Measurements from ENCODE around the gene RALGPS1.

Gene RALGPS1

DNA sequence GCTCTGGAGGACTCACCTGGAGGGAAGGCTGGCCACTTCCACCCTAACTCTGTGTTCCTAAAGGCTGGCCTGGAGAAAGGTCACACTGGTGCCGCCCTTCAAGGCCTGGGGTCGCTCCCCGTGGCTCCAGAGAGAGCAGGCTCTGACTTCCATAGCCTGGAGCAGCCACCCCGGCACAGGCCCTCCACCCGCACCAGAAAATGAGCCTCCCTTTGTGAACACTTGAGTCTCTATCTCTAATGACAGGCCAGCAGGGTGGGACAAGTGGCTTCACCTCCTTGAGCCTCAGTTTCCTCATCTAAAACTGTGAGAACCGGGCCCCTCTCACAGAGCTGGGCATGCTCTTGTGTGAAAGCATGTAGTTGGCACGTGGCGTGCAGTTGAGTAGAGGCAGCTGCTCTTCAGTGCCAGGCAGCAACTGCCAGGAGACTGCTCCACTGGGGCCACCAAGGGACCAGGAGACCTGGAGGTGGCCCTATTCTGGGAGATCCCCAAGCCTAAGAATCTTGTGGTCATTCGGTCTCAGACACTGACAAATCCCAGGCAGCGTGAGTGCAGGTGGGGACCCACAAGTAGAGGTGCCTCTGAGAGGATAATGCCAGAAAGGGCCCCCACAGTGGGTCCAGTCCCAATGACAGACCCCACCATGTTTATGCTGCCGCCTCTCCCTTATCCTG lies 293.3 kb downstream of the RALGPS1 start:
- DNase-seq (ENCODE audit: low read depth): no peak

DNA sequence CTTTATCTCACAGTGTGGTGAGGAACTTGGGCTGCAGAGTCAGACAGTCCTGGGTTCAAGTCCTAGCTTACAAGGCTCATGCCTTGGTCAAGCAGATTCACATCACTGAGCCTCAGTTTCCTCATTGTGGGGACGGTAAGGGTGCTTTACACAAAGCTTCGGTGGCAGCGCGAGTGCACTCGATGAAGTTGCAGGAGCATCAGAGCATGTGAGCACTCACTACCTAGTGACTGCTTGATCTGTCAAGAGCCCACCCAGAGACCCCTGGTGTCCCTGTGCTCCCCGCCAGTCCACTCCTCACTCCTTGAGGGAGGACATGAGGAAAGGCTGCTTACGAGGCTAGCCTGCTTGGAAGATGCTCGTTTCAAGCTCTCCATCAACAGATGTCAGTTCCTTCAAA lies 293.8 kb downstream of the RALGPS1 start:
- DNase-seq (ENCODE audit: low read depth): no peak

- DNase-seq (ENCODE audit: low read depth): no peak
Observed at GRCh38 chr9:127209220-127209619, 294.6 kb downstream of the RALGPS1 start.

- DNase-seq (ENCODE audit: low read depth): no peak
Observed at GRCh38 chr9:127209948-127210640, 295.5 kb downstream of the RALGPS1 start.

GRCh38 chr9:127210851-127211730 lies 296.5 kb downstream of the RALGPS1 start:
- no peak for DNase-seq (ENCODE audit: low read depth)

DNA sequence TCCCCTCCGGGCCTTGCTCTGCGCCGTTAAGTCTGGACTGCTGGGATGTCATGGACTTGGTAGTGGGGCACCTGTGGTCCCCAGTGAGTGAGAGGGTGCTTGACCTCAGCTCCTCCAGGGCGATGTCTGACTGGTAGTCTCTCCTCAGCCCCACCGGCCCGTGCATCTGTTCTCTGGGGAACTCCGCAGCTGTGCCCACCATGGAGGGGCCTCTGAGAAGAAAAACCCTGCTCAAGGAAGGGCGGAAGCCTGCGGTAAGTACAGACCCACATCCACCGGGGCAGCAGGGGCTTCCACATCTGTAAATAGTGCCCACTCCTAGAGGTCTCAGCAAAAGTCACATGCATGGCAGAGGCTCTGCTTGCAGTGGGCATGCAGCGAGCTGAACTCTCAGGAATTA lies 297.4 kb downstream of the RALGPS1 start:
- no peak for DNase-seq (ENCODE audit: low read depth)

- no peak for DNase-seq (ENCODE audit: low read depth)
Observed at GRCh38 chr9:127212453-127212852, 297.9 kb downstream of the RALGPS1 start.

- no peak for DNase-seq (ENCODE audit: low read depth)
Observed at GRCh38 chr9:127213859-127214258, 299.3 kb downstream of the RALGPS1 start.

DNA sequence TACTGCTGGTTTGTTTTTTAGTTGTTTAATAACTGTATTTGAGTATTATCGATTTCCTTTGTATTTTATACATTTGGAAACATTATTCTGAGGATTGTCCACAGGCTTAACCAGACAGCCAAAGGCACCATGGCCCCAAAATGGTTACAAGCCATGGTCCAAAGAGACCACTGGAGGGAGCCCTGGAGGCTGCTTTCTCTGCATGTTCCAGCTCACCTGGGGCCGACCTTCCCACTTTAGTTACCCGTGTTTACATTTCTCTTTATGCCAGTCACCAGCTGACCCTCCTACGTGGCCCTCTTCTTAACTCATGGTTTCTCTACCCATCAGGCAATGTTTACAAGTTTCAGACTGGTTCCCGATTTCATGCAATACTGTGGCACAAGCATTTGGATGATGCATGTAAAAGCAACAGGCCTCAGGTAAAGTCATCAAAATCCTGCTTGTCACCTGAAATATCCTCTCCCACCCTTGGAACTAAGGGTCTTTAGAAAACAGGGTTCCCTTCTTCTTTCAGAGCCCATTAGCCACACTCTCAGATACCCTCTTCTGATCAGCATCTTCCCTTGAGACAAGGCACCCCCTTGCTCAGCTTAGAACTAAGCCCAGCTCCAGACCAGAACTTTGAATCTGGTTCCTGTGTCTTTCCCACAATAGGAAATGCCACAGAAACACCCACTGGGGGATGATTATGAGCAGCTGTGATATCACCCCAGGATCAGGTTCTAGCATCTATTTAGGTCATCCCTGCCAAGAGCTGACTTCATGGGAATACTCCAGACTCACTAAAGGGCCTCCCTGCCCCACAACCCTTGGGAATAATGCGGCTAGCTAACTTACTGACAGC lies 300.1 kb downstream of the RALGPS1 start:
- peak; percentile 38 for DNase-seq (ENCODE audit: low read depth)

GRCh38 chr9:127215268-127216209 lies 301.0 kb downstream of the RALGPS1 start:
- no peak for DNase-seq (ENCODE audit: low read depth)

DNA sequence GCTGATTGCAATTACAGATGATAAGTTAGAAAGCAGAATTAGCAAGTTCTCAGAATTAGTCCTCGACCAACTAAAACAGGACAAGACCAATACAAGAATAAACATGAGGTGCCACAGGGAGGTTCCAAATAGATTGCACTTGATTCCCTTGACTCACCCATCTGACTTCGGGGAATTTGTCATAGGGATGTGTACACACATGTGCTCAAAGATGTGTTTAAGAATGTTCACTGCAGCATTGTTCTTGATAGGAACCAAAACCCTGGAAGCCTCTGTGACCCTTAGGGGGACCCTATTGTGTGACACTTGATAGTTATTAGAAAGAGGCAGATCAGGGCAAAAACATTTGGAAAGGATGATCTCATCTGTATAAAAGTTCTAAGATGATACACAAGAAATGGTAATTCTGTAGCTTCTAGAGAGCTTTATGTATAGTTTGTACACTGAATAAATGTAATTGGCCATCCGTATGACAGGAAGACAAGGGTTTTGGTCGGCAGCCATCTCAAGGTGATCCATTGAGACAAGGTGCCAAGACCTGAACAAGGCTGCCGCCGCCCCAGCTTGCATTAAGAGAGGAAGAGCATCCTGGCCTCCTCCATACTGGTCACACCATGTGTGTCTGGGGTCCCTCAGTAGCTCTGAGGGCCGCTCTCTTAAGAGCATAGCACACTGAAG lies 301.8 kb downstream of the RALGPS1 start:
- no peak for DNase-seq (ENCODE audit: low read depth)

GRCh38 chr9:127216888-127217217 lies 302.3 kb downstream of the RALGPS1 start:
- no peak for DNase-seq (ENCODE audit: low read depth)

DNA sequence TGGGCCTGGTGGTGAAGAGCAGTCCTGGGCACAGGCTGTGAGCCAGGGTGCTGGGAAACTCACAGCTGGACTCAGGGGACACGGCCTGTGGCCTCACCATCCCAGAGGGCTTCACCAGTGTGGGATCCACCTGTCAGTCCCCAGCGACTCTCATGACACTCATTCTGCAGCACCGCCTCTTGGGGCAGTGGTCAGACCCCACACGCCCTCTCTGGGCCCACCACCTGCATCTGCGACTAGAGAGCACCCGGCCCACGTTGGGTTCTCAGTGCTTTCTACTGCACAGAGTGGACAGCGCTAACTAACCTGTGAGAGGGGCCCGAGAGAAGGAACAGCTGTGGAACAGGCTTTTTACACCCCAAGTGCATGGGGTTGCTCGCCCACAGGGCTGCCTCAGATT lies 304.2 kb downstream of the RALGPS1 start:
- no peak for DNase-seq (ENCODE audit: low read depth)

DNA sequence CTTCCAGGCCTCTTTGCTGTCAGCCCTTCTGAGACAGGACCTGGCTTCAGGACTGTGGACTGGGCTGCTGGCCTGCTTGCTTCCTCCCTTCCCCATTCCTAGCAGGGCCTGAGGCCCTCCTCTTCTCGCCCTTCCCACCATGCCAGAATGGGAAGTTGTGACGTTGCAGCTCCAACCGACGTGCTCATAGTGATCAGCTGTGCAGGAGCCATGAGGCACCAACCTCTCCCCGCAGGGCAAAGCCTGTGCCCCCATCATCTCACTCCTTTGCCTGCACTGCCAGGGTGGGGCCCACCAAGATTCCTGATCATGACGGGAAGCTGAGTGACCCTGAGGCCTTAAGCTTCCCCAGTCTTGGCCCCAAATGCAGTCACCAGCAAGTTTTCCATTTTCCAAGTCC lies 304.9 kb downstream of the RALGPS1 start:
- DNase-seq (ENCODE audit: low read depth): no peak

DNA sequence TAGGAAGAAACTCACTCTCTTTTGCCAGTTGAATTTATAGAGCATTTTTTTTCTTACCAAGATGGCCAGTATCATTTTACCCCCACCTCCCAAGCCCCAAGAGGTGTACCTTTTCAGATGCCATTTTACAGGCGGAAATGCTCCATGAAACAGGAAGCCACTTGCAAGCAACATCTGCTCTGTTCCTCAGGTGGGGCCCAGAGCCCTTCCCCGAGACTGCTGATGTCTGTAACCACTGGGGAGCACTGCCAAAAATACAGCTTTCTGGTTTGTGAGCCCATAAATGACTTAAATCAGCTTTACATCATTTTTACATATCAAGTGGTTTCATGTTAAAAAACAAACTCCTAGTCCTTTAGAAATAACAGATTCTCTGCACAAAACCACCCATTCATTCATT lies 307.1 kb downstream of the RALGPS1 start:
- no peak for DNase-seq (ENCODE audit: low read depth)

DNA sequence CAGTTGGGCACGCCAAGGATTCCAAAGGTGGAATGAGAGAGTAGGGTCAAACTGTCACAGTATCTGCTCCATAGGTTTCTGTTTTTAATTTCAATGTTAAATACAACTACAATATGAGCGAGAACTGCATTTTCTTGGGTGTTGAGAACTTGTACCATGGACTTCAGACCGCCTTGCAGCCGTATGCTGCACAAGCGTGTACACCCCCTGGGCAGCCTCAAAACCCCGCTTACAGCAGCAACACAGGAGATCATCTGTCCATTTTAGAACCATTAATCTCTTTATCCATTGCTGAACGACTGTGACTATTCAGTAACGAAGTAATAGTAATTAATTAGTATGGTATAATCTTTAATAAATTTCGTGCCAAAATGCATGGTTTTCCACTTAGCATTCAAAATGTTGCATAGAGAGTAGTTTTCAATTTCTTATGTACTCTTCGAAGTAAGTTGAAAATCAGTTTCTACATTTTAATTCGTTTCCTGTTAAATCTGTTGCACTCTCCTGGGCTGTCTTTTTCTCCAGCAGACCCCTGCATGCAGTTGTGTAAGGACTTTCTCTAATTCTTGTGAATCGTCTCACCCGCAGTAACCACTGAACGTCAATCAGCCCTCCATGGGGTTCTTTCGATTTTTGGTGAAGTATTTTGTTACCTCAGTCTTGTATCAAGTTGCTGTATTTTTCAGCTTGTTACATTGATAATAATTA lies 308.0 kb downstream of the RALGPS1 start:
- DNase-seq (ENCODE audit: low read depth): no peak

DNA sequence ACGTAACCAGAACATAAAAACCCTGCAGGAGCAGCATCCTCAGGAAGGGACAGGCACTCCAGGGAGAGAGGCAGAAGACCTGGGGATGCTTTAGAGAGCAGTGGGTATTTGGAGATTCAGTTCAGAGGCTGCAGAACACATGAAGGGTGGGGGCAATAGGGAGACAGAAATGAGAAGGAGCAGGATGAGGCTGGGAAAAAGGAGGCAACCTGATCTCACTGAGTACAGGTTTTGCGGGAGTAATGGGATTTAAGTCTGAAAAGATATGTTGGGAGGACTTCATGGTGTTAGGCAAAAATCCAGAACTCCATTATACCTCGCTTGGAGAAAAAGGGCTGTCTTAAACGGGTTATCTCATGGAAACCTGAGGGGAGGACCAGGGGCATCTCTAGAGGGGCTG lies 308.7 kb downstream of the RALGPS1 start:
- DNase-seq (ENCODE audit: low read depth): no peak

DNA sequence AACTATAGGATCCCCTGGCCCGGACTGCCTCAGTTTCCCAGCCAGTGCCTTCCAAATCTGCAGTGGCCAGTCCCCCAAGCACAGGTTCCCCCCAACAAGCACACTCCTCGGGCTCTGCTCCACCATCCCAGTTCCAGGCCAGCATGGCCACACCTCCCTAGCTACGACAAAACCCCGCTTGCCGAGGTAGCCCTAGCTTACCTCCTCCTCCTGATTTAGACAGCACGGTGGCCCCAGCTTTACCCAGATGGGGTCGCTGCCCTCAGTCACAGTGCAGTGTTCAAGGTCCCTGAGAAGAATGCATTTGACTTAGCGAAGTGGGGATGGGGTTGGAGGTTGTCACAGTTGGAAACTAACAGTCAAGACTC lies 309.2 kb downstream of the RALGPS1 start:
- DNase-seq (ENCODE audit: low read depth): no peak

- DNase-seq (ENCODE audit: low read depth): peak; percentile 70
Observed at GRCh38 chr9:127224178-127224882, 309.7 kb downstream of the RALGPS1 start.

All from stimulated activated CD8-positive, alpha-beta memory T cell treated with anti-CD3 and anti-CD28 coated beads, Interleukin-15, amount 100 ng/mL, for 1 hour (primary cell).